Measurements from ENCODE around the gene CHKA. TPM values are rescaled to one million over a fixed set of nuclear protein-coding genes. Genes with fewer than 3 reads are reported as not detected.

CHKA gene
- polyA plus RNA-seq, 1 donor (not counting 4 experiments of a cell fraction or from before 2014, with no cell fraction given), result 7.1 TPM

DNA sequence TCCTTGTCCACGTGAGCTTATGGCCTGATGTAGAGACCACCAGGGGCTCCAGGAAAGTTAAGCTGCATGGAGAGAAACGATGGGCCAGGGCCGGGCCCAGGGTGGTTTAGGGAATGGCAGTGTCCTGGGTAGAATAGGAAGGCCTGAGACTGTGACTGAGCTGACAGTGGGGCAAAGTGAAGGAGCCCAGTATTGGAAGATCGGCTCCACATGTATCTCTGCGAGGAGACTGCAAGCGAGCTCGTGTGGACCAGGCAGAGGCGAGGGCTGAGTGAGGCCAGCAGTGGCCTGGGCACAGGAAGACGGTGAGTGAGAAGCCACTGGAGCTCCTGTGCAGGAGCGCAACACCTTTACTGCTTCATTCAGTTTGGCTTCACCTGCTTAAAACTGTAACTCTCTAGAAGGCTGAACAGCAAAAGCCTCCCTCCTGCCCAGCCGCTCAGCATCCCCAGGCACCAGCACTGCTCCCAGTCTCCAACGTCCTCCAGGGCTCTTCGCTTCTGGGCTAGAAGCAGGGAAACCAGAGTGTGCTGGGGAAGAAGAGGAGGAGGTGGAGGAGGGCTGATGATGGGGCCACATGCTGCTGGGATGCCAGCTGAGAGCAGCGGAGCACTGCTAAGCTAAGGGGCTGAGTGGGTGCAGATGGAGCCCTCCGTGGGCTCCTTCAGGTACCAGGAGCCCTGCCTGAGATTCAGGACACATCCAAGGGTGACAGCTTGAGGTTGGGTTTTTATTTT lies 68.9 kb downstream of the CHKA start:
- Histone ChIP-seq H3K9me3 (ENCODE audit: control insufficient read depth, low read depth, low read length) (no peaks in the 10 kb centered on the region), H3K9ac (ENCODE audit: control insufficient read depth, extremely low read depth, insufficient read depth, low read length) (no peak overlapping the region), H3K4me2 (ENCODE audit: control insufficient read depth, extremely low read depth, insufficient read depth, low read depth, low read length) (no peak overlapping the region), H3K9me1 (ENCODE audit: control insufficient read depth, extremely low read depth, insufficient read depth, low read length) (no peaks in the 10 kb centered on the region), H4K20me1 (ENCODE audit: control insufficient read depth, extremely low read depth, insufficient read depth, low read length) (no peaks in the 10 kb centered on the region), H3K27me3 (ENCODE audit: control insufficient read depth, extremely low read depth, insufficient read depth, low read length) (no peaks in the 10 kb centered on the region), H3K4me1 (ENCODE audit: control insufficient read depth, extremely low read depth, insufficient read depth, low read length) (peaks cover 4% of the 10 kb centered on the region), H2AFZ (ENCODE audit: control insufficient read depth, low read length) (no peak overlapping the region), H3K27ac (ENCODE audit: control insufficient read depth, insufficient read depth, low read length) (no peak overlapping the region), H3K36me3 (ENCODE audit: control insufficient read depth in 2 of 2, extremely low read depth in 1 of 2, insufficient read depth in 2 of 2, low read length in 2 of 2) (peaks cover 4 to 14% of the 10 kb centered on the region in 2 experiments), H3K79me2 (ENCODE audit: control insufficient read depth, insufficient read depth, low read length) (no peaks in the 10 kb centered on the region), H3K4me3 (ENCODE audit: control insufficient read depth in 2 of 3, extremely low read depth in 1 of 3, insufficient read depth in 2 of 3, low read depth in 1 of 3, low read length in 3 of 3) (no peak overlapping the region)
- TF ChIP-seq EZH2 (IDR thresholded peaks at IDR 0.05; ENCODE audit: low read length) (no peak), CTCF (optimal IDR thresholded peaks at IDR 0.05 in 1 of 3, IDR thresholded peaks at IDR 0.05 in 1 of 3, conservative IDR thresholded peaks at IDR 0.05 in 1 of 3; ENCODE audit: extremely low read depth in 1 of 3, insufficient read depth in 2 of 3, low read length in 3 of 3) (no peak)
- dilution Hi-C loops (cut with MboI; ENCODE audit: extremely low pct_ligation_motif_present, low sequenced_read_pairs), result no loop called here
- DNase-seq (ENCODE audit: low read depth, low spot score) (no peak), FAIRE-seq (no peak)

GRCh38 chr11:68051191-68052136 lies 69.7 kb downstream of the CHKA start:
- TF ChIP-seq CTCF (optimal IDR thresholded peaks at IDR 0.05 in 1 of 3, IDR thresholded peaks at IDR 0.05 in 1 of 3, conservative IDR thresholded peaks at IDR 0.05 in 1 of 3; ENCODE audit: extremely low read depth in 1 of 3, insufficient read depth in 2 of 3, low read length in 3 of 3), result no peak
- no peak for TF ChIP-seq EZH2 (IDR thresholded peaks at IDR 0.05; ENCODE audit: low read length)
- H2AFZ ChIP-seq (ENCODE audit: control insufficient read depth, low read length), result no peak overlapping the region
- H3K9me3 ChIP-seq (ENCODE audit: control insufficient read depth, low read depth, low read length), result no peaks in the 10 kb centered on the region
- no peak for FAIRE-seq
- peaks cover 4 to 14% of the 10 kb centered on the region in 2 experiments for H3K36me3 ChIP-seq (ENCODE audit: control insufficient read depth in 2 of 2, extremely low read depth in 1 of 2, insufficient read depth in 2 of 2, low read length in 2 of 2)
- H3K27me3 ChIP-seq (ENCODE audit: control insufficient read depth, extremely low read depth, insufficient read depth, low read length), result no peaks in the 10 kb centered on the region
- no peaks in the 10 kb centered on the region for H3K9me1 ChIP-seq (ENCODE audit: control insufficient read depth, extremely low read depth, insufficient read depth, low read length)
- no peaks in the 10 kb centered on the region for H3K79me2 ChIP-seq (ENCODE audit: control insufficient read depth, insufficient read depth, low read length)
- no peak overlapping the region for H3K27ac ChIP-seq (ENCODE audit: control insufficient read depth, insufficient read depth, low read length)
- dilution Hi-C loops (cut with MboI; ENCODE audit: extremely low pct_ligation_motif_present, low sequenced_read_pairs), result no loop called here
- no peak overlapping the region for H3K4me2 ChIP-seq (ENCODE audit: control insufficient read depth, extremely low read depth, insufficient read depth, low read depth, low read length)
- no peak for DNase-seq (ENCODE audit: low read depth, low spot score)
- no peak overlapping the region for H3K4me3 ChIP-seq (ENCODE audit: control insufficient read depth in 2 of 3, extremely low read depth in 1 of 3, insufficient read depth in 2 of 3, low read depth in 1 of 3, low read length in 3 of 3)
- H4K20me1 ChIP-seq (ENCODE audit: control insufficient read depth, extremely low read depth, insufficient read depth, low read length), result no peaks in the 10 kb centered on the region
- H3K9ac ChIP-seq (ENCODE audit: control insufficient read depth, extremely low read depth, insufficient read depth, low read length), result no peak overlapping the region
- H3K4me1 ChIP-seq (ENCODE audit: control insufficient read depth, extremely low read depth, insufficient read depth, low read length), result peaks cover 4% of the 10 kb centered on the region
